ENCODE measurements around the gene NAALADL2.

NAALADL2 gene

DNA sequence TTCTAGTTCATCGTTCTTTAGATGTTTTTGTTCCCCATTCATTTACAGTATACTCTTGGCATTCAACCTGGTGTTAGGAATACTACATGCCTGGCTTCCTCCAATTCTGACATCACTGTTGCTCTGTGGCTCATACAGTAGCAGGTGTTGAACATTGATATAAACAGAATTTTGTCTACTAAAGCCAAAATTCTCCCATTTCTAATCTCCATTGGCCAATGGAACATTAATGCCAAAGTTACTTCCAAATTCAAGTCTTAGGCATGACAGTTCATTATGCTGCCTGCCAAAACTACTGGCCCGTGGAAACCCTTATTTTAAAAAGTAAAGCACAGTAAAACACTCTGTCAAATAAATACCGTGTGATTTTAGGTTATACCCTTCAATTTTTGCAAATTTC is 368.0 kb downstream of the NAALADL2 start:
- Histone ChIP-seq H3K27me3 (replicated peaks in 2 of 5; ENCODE audit: control insufficient read depth in 4 of 5, insufficient read depth in 5 of 5, low read length in 4 of 5) (no peaks in the 10 kb centered on the region), H3K9me3 (ENCODE audit: control extremely low read depth in 1 of 5, control insufficient read depth in 4 of 5, insufficient read depth in 2 of 5, low read depth in 1 of 5, low read length in 4 of 5) (peaks cover 0 to 4% (median 0%) of the 10 kb centered on the region in 5 experiments), H3K36me3 (ENCODE audit: control insufficient read depth in 4 of 4, insufficient read depth in 4 of 4, low read length in 3 of 4) (no peaks in the 10 kb centered on the region), H3K27ac (ENCODE audit: insufficient read depth in 1 of 2, low read depth in 1 of 2, low read length in 2 of 2, poor library complexity in 1 of 2, severe bottlenecking in 2 of 2) (no peak overlapping the region), H3K4me3 (ENCODE audit: control insufficient read depth in 1 of 7, extremely low read depth in 1 of 7, insufficient read depth in 4 of 7, low read depth in 2 of 7, low read length in 6 of 7) (no peak overlapping the region), H3K4me1 (ENCODE audit: control extremely low read depth in 1 of 4, control insufficient read depth in 4 of 4, insufficient read depth in 4 of 4, low read length in 3 of 4) (no peaks in the 10 kb centered on the region)
- POLR2A ChIA-PET = no interaction called here
- WGBS (ENCODE audit: insufficient coverage) = 100% methylated on average over 1 of the region's 3 CpGs
- CTCF ChIA-PET = no interaction called here
- no peak for DNase-seq

DNA sequence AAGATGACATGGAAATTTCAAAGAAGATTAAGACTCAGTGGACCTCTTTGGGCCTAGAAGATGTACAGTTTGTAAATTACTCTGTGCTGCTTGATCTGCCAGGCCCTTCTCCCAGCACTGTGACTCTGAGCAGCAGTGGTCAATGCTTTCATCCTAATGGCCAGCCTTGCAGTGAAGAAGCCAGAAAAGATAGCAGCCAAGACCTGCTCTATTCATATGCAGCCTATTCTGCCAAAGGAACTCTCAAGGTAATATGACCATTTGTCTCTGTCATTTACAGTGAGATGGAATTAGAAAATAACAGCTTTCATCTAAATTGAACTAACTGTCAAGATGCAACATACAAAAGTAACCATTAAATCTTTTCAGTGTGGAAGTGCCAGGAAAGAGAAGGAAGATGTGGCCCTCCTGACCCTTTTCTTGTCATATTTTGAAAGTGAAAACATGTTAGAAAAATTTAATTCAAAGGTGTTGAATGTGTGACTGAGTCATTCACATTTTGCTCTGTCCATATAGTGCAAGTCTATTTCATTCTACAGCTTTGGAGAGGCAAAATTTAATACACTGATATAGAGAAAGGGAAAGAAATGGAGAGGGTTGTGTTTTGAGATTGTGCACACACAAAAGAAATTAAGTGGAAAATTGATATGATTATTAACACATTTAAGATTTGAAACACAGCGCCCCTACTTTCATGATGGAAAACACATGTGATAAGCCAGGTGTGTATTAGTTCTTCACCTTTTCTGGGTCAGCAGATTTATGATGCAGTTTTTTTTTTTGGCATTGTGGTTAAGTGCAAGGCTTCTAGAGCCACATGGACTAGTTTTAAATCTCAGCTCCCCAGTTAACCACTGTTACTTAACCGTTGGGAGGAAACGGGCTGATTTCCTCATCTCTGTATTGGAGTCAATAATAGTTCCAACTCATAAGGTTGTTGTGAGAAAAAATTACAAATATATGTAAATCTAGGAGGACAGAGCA is 375.1 kb downstream of the NAALADL2 start:
- ChIA-PET POLR2A (no interaction called here), CTCF (interaction anchor here (0.8 kb wide), 1 partner anchor 12 kb away, joined by 3 read pairs; no protein-coding TSS in a partner anchor)
- WGBS (ENCODE audit: insufficient coverage) = no CpG with 5 or more reads among the region's 3 CpGs

DNA sequence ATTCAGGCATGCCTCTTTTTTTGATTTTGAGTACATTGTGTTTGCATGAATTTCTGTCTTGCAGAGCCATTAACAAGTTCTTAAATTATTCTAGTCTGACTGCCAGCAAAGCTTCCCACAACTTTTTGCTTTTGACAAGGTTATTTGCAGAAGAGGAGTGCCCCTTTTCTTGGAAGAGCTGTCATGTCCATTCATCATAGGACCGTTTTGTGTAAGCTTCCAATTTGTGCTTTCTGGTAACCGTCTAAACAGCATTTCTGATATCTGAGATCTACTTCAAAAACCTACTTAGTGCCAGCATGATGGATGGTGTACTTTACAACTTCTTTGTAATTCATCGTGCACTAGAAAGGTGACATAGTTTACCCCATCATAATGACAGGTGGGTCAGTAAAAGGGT is 379.7 kb downstream of the NAALADL2 start:
- H3K27me3 ChIP-seq (replicated peaks in 2 of 5; ENCODE audit: control insufficient read depth in 4 of 5, insufficient read depth in 5 of 5, low read length in 4 of 5) = no peaks in the 10 kb centered on the region
- H3K36me3 ChIP-seq (ENCODE audit: control insufficient read depth in 4 of 4, insufficient read depth in 4 of 4, low read length in 3 of 4) = no peaks in the 10 kb centered on the region
- no peak overlapping the region for H3K4me3 ChIP-seq (ENCODE audit: control insufficient read depth in 1 of 7, extremely low read depth in 1 of 7, insufficient read depth in 4 of 7, low read depth in 2 of 7, low read length in 6 of 7)
- ChIA-PET CTCF (no interaction called here), POLR2A (no interaction called here)
- H3K27ac ChIP-seq (ENCODE audit: insufficient read depth in 1 of 2, low read depth in 1 of 2, low read length in 2 of 2, poor library complexity in 1 of 2, severe bottlenecking in 2 of 2) = no peak overlapping the region
- no peaks in the 10 kb centered on the region for H3K9me3 ChIP-seq (ENCODE audit: control extremely low read depth in 1 of 5, control insufficient read depth in 4 of 5, insufficient read depth in 2 of 5, low read depth in 1 of 5, low read length in 4 of 5)
- DNase-seq = no peak
- 8% methylated on average over 2 of the region's 3 CpGs for WGBS (ENCODE audit: insufficient coverage)
- H3K4me1 ChIP-seq (ENCODE audit: control extremely low read depth in 1 of 4, control insufficient read depth in 4 of 4, insufficient read depth in 4 of 4, low read length in 3 of 4) = no peaks in the 10 kb centered on the region

More for the DNA sequence above, 375.1 kb downstream of the NAALADL2 start:
- no peak overlapping the region for H3K4me3 ChIP-seq (ENCODE audit: control insufficient read depth in 1 of 7, extremely low read depth in 1 of 7, insufficient read depth in 4 of 7, low read depth in 2 of 7, low read length in 6 of 7)
- no peaks in the 10 kb centered on the region for H3K36me3 ChIP-seq (ENCODE audit: control insufficient read depth in 4 of 4, insufficient read depth in 4 of 4, low read length in 3 of 4)
- no peak overlapping the region for H3K27ac ChIP-seq (ENCODE audit: insufficient read depth in 1 of 2, low read depth in 1 of 2, low read length in 2 of 2, poor library complexity in 1 of 2, severe bottlenecking in 2 of 2)
- H3K9me3 ChIP-seq (ENCODE audit: control extremely low read depth in 1 of 5, control insufficient read depth in 4 of 5, insufficient read depth in 2 of 5, low read depth in 1 of 5, low read length in 4 of 5) = no peaks in the 10 kb centered on the region
- no peaks in the 10 kb centered on the region for H3K27me3 ChIP-seq (replicated peaks in 2 of 5; ENCODE audit: control insufficient read depth in 4 of 5, insufficient read depth in 5 of 5, low read length in 4 of 5)
- H3K4me1 ChIP-seq (ENCODE audit: control extremely low read depth in 1 of 4, control insufficient read depth in 4 of 4, insufficient read depth in 4 of 4, low read length in 3 of 4) = no peaks in the 10 kb centered on the region
- no peak for DNase-seq

DNA sequence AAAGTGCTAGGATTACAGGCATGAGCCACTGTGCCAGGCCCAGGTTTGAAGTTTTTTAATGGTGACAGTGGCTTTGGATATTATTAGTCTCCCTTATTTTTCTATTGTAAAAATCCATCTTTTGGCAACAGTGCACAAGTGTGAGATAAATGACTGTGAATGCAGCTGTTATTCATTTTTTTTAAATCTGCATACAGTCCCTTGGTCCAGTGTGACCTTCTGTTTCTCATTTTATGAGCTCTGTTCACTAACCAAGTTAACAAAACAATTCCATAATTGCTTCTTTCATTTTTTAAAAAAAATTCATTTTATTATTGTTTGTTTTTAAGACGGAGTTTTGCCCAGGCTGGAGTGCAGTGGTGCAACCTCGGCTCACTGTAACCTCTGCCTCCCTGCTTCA is 381.8 kb downstream of the NAALADL2 start:
- no peaks in the 10 kb centered on the region for H3K9me3 ChIP-seq (ENCODE audit: control extremely low read depth in 1 of 5, control insufficient read depth in 4 of 5, insufficient read depth in 2 of 5, low read depth in 1 of 5, low read length in 4 of 5)
- no CpG with 5 or more reads among the region's 2 CpGs for WGBS (ENCODE audit: insufficient coverage)
- H3K4me3 ChIP-seq (ENCODE audit: control insufficient read depth in 1 of 7, extremely low read depth in 1 of 7, insufficient read depth in 4 of 7, low read depth in 2 of 7, low read length in 6 of 7) = no peak overlapping the region
- POLR2A ChIA-PET = no interaction called here
- H3K27ac ChIP-seq (ENCODE audit: insufficient read depth in 1 of 2, low read depth in 1 of 2, low read length in 2 of 2, poor library complexity in 1 of 2, severe bottlenecking in 2 of 2) = no peak overlapping the region
- H3K27me3 ChIP-seq (replicated peaks in 2 of 5; ENCODE audit: control insufficient read depth in 4 of 5, insufficient read depth in 5 of 5, low read length in 4 of 5) = no peaks in the 10 kb centered on the region
- CTCF ChIA-PET = interaction anchor here (0.6 kb wide), 1 partner anchor 694 kb away, joined by 3 read pairs; no protein-coding TSS in a partner anchor
- no peaks in the 10 kb centered on the region for H3K36me3 ChIP-seq (ENCODE audit: control insufficient read depth in 4 of 4, insufficient read depth in 4 of 4, low read length in 3 of 4)
- H3K4me1 ChIP-seq (ENCODE audit: control extremely low read depth in 1 of 4, control insufficient read depth in 4 of 4, insufficient read depth in 4 of 4, low read length in 3 of 4) = no peaks in the 10 kb centered on the region
- DNase-seq = no peak

DNA sequence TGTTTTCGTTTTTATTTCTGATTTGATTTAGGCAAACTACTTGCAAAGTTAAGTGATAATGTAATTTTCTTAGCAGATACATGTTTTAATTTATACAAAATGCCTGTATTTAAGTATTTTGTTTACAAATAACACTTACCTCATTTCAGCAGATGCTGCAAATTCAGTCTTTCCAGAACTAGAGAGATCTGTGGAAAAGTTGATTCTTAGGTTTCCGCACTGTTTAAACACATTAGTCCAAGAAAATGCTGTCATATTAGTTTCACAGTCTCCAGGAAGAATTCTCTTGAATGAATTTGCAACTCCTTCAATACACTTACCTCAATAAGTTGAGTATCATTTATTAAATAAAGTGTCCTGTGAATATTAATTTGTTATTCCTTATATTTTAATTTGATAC is 383.1 kb downstream of the NAALADL2 start:
- Histone ChIP-seq H3K27ac (ENCODE audit: insufficient read depth in 1 of 2, low read depth in 1 of 2, low read length in 2 of 2, poor library complexity in 1 of 2, severe bottlenecking in 2 of 2) (no peak overlapping the region), H3K4me1 (ENCODE audit: control extremely low read depth in 1 of 4, control insufficient read depth in 4 of 4, insufficient read depth in 4 of 4, low read length in 3 of 4) (no peaks in the 10 kb centered on the region), H3K9me3 (ENCODE audit: control extremely low read depth in 1 of 5, control insufficient read depth in 4 of 5, insufficient read depth in 2 of 5, low read depth in 1 of 5, low read length in 4 of 5) (no peaks in the 10 kb centered on the region), H3K27me3 (replicated peaks in 2 of 5; ENCODE audit: control insufficient read depth in 4 of 5, insufficient read depth in 5 of 5, low read length in 4 of 5) (no peaks in the 10 kb centered on the region), H3K4me3 (ENCODE audit: control insufficient read depth in 1 of 7, extremely low read depth in 1 of 7, insufficient read depth in 4 of 7, low read depth in 2 of 7, low read length in 6 of 7) (no peak overlapping the region), H3K36me3 (ENCODE audit: control insufficient read depth in 4 of 4, insufficient read depth in 4 of 4, low read length in 3 of 4) (no peaks in the 10 kb centered on the region)
- ChIA-PET CTCF (no interaction called here), POLR2A (no interaction called here)
- WGBS (ENCODE audit: insufficient coverage) = no CpG with 5 or more reads among the region's 2 CpGs
- no peak for DNase-seq

DNA sequence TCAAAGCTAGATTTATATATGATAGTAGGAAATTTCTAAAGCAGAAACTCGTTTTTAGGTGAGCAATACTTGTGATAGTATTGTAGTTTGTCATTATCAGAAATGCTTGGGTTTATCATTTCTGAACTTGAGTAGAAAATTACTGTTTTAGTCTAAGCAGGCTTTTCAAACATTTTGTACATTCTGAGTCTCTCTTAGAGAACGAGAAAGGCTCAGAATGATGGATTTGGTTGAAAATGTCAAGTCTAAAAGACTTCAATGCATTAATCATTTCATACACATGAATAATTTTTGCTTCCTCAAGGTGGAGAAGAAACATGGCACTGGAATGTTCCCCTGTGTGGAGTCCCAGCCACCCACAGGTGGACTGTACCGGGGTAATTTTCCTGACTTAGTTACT is 387.1 kb downstream of the NAALADL2 start:
- ChIA-PET CTCF (no interaction called here), POLR2A (no interaction called here)
- Histone ChIP-seq H3K9me3 (ENCODE audit: control extremely low read depth in 1 of 5, control insufficient read depth in 4 of 5, insufficient read depth in 2 of 5, low read depth in 1 of 5, low read length in 4 of 5) (peaks cover 0 to 1% (median 0%) of the 10 kb centered on the region in 5 experiments), H3K4me1 (ENCODE audit: control extremely low read depth in 1 of 4, control insufficient read depth in 4 of 4, insufficient read depth in 4 of 4, low read length in 3 of 4) (no peaks in the 10 kb centered on the region), H3K4me3 (ENCODE audit: control insufficient read depth in 1 of 7, extremely low read depth in 1 of 7, insufficient read depth in 4 of 7, low read depth in 2 of 7, low read length in 6 of 7) (no peak overlapping the region), H3K27ac (ENCODE audit: insufficient read depth in 1 of 2, low read depth in 1 of 2, low read length in 2 of 2, poor library complexity in 1 of 2, severe bottlenecking in 2 of 2) (no peak overlapping the region), H3K27me3 (replicated peaks in 2 of 5; ENCODE audit: control insufficient read depth in 4 of 5, insufficient read depth in 5 of 5, low read length in 4 of 5) (no peaks in the 10 kb centered on the region), H3K36me3 (ENCODE audit: control insufficient read depth in 4 of 4, insufficient read depth in 4 of 4, low read length in 3 of 4) (no peaks in the 10 kb centered on the region)
- no peak for DNase-seq
- 100% methylated on average over 1 of the region's 3 CpGs for WGBS (ENCODE audit: insufficient coverage)

DNA sequence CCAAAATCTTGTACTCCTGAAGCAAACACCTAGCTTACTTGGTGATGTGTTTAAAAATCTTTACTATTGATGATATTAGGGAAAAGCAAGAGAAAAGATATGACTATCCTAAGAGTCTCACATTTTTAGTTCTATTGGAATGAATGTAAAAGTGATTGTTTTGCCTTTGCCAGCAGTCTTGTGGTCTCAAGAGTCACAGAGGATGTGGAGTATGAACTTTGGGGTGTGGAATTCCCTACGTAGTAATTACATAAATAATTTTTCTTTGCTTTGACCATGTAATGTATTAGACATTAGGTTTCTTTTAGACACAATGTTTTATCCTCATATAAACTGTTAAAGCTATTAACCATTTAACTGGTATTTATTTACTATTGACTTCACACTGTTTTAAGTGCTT is 387.6 kb downstream of the NAALADL2 start:
- H3K27me3 ChIP-seq (replicated peaks in 2 of 5; ENCODE audit: control insufficient read depth in 4 of 5, insufficient read depth in 5 of 5, low read length in 4 of 5) = no peaks in the 10 kb centered on the region
- no CpG with 5 or more reads among the region's 1 CpG for WGBS (ENCODE audit: insufficient coverage)
- H3K27ac ChIP-seq (ENCODE audit: insufficient read depth in 1 of 2, low read depth in 1 of 2, low read length in 2 of 2, poor library complexity in 1 of 2, severe bottlenecking in 2 of 2) = no peak overlapping the region
- H3K4me3 ChIP-seq (ENCODE audit: control insufficient read depth in 1 of 7, extremely low read depth in 1 of 7, insufficient read depth in 4 of 7, low read depth in 2 of 7, low read length in 6 of 7) = no peak overlapping the region
- ChIA-PET CTCF (no interaction called here), POLR2A (no interaction called here)
- H3K36me3 ChIP-seq (ENCODE audit: control insufficient read depth in 4 of 4, insufficient read depth in 4 of 4, low read length in 3 of 4) = no peaks in the 10 kb centered on the region
- H3K4me1 ChIP-seq (ENCODE audit: control extremely low read depth in 1 of 4, control insufficient read depth in 4 of 4, insufficient read depth in 4 of 4, low read length in 3 of 4) = no peaks in the 10 kb centered on the region
- DNase-seq = no peak
- peaks cover 0 to 1% (median 0%) of the 10 kb centered on the region in 5 experiments for H3K9me3 ChIP-seq (ENCODE audit: control extremely low read depth in 1 of 5, control insufficient read depth in 4 of 5, insufficient read depth in 2 of 5, low read depth in 1 of 5, low read length in 4 of 5)

All from common myeloid progenitor, CD34-positive (primary cell).